ENCODE measurements around the gene UBAP2L. TPM values are rescaled to one million over a fixed set of nuclear protein-coding genes. Genes with fewer than 3 reads are reported as not detected.
"Not testable (repeated sequence)": the region's sequence is repeated elsewhere in the genome, so short reads cannot be mapped to it uniquely, and the experiment has no call there.

UBAP2L gene
- total RNA-seq, 1 experiment from 2014 or later, result 85.9 TPM

- DNase-seq (ENCODE audit: low spot score), result no peak
Measured at GRCh38 chr1:154240294-154240833, 19.6 kb downstream of the UBAP2L start.

GRCh38 chr1:154241703-154242351, 21.1 kb downstream of the UBAP2L start:
- DNase-seq (ENCODE audit: low spot score), result no peak

GRCh38 chr1:154253671-154254070, 32.9 kb downstream of the UBAP2L start:
- no peak for DNase-seq (ENCODE audit: low spot score)

GRCh38 chr1:154256686-154257085, 35.9 kb downstream of the UBAP2L start:
- no peak for DNase-seq (ENCODE audit: low spot score)

- DNase-seq (ENCODE audit: low spot score), result no peak
Measured at GRCh38 chr1:154258784-154259183, 38.0 kb downstream of the UBAP2L start.

GRCh38 chr1:154260127-154260526, 39.4 kb downstream of the UBAP2L start:
- no peak for DNase-seq (ENCODE audit: low spot score)

DNA sequence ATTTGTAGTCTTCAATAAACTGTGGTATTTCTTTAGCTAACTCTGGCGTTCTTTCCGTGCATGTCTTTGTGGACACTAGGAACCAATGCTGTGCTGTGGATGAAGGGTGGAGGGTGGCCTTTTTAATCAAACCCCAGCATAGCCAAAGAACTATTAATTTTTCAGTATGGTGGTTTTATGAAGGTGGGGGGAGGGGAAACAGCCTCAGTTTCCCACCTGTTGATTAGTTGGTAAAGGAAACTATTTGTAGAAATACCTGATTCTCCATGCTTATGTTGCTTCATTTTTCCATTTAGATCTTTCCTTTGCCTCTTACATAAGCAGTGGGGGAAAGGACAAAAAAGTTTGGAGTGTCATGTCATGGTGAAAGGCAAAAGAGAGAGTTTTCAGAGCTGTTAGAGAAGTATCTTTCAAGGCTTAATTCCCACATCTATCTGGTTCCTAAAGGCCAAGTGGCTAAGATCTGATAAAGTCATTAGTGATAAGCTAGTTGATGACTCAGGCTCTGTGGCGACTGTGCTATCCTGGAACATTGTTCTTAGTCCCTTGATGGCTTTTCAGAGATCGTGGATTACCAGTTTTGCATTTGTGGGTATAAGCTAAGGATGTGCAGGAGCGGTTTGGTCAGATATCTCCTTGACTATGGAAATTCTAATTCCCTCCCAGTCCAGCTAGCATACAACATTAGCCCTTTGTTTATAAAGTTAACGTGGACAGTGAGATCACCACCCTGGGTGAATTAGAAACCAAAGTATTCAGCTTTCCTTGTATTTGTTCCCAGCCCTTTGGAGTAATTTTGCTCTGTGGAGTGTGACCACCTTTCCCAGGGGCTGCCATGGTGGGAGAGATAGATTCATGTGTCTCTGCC, 42.9 kb downstream of the UBAP2L start:
- no peak for DNase-seq (ENCODE audit: low spot score)

GRCh38 chr1:154264454-154264853, 43.7 kb downstream of the UBAP2L start:
- DNase-seq (ENCODE audit: low spot score), result no peak

DNA sequence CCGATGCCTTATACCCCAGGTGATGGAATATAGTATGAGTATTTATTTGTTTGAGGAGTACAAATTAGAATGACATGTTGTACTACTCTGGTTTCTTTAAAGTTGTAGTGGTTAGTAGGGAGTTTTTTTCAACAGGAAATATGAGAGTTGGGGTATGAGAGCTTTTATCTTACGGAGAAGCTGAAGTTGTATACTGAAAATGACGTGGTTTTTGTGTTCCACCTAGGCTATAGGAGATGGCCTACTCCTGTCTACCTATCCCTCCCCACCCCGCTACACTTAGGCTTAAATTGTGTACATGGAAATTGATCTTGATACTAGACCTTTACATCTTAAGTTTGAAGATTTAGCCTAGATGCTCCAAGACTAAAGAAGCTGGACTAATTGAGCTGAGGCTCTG, 44.8 kb downstream of the UBAP2L start:
- no peak for DNase-seq (ENCODE audit: low spot score)

GRCh38 chr1:154270833-154271232, 50.1 kb downstream of the UBAP2L start:
- no peak for DNase-seq (ENCODE audit: low spot score)

DNA sequence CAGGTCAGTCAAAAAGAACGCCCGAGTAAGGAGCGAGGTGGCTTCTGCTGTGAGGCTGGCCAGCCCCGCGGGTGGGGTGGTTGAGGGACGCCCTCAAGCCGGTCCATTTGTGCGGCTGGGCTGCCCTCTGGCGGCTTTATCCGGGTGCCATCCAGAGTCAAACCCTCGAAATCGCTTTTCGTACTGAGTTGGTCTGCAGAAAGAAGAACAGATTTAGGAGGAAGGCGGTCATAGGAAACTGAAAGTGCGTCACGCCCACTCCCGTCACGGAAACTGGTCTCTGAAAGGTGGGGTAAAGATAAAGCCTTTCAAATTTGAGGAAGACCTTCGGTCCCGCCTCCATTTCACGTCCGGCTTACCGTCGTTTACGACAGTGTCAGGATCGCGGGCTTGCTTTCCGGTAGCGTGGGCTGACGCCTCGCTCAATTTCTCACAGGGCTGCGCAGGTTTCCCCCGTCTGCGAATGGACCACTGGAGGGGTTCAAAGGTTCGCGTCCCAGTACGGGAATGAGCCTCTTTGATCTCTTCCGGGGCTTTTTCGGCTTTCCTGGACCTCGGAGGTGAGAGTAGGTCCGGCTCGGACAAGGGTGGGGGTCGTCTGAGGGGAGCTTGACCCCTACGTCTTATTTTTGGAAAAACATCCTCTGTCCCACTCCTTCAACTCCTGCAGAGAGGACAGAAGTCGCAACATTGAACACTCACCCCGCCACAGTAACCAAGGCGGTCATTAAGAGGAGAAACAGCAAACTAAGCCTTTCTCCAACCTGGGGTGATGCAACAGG, 51.7 kb downstream of the UBAP2L start, which contains the start of gene HAX1:
TSS of gene HAX1 (plus strand) at position 413 of the 782 bp plus-strand sequence. CDS start at position 508, 95 bp downstream.
- peak; percentile 96 for DNase-seq (ENCODE audit: low spot score)

- DNase-seq (ENCODE audit: low spot score), result no peak
Measured at GRCh38 chr1:154272999-154273563, 52.3 kb downstream of the UBAP2L start.

GRCh38 chr1:154276797-154277196, 56.0 kb downstream of the UBAP2L start:
- no peak for DNase-seq (ENCODE audit: low spot score)

- not testable (repeated sequence) for DNase-seq (ENCODE audit: low spot score)
Measured at GRCh38 chr1:154287591-154287990, 66.8 kb downstream of the UBAP2L start.

DNA sequence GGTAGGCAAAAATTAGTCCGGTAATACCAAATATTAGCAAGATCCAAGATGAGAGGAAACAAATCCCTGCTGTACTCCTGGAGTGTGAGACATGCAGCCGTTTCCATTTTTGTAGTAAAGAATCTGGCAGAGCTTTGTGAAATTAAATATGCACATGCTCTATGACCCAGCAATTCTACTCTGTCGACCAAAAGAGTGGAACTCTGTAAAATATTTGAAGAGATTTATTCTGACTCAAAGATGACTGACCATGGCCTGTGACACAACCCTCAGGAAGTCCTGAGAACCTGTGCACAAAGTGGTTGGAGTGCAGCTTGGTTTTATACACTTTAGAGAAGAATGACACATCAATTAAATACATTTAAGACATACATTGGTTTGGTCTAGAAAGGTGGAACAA, 67.9 kb downstream of the UBAP2L start:
- no peak for DNase-seq (ENCODE audit: low spot score)

GRCh38 chr1:154290921-154291320, 70.2 kb downstream of the UBAP2L start:
- no peak for DNase-seq (ENCODE audit: low spot score)

DNA sequence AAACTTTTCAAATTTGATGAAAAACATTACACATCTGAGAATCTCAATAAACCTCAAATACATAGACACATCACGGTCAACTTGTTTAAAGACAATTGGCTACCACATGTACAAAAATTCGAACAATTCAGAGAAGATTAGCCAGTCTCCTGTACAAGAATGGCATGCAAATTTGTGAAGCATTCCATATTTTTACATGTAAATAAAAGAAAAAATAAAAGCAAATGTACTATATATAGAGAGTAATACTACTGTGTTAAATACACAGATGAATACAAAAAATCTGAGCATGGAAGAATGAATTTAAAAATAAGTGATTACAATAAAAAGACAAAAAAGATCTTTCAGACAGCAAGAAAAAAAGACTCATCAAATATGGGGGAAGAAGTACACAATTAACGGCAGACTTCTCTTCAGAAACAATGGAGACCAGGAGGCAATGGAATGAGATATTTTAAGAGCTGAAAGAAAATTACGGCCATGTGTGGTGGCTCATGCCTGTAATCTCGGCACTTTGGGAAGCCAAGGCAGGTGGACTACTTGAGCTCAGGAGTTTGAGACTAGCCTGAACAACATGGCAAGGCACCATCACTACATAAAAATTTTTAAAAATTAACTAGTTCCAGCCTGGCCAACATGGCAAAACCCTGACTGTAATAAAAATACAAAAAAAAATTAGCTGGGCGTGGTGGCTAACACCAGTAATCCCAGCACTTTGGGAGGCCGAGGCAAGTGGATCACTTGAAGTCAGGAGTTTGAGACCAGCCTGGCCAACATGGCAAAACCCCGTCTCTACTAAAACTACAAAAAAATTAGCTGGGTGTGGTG, 74.9 kb downstream of the UBAP2L start:
- DNase-seq (ENCODE audit: low spot score), result no peak

GRCh38 chr1:154301582-154301981, 80.8 kb downstream of the UBAP2L start:
- DNase-seq (ENCODE audit: low spot score), result no peak

GRCh38 chr1:154304664-154305337, 84.0 kb downstream of the UBAP2L start:
- no peak for DNase-seq (ENCODE audit: low spot score)

- peak; percentile 55 for DNase-seq (ENCODE audit: low spot score)
Measured at GRCh38 chr1:154306151-154306550, 85.4 kb downstream of the UBAP2L start.
